HepG2 (cell line): Measurements from ENCODE around the gene SAPCD1. TPM values are rescaled to one million over a fixed set of nuclear protein-coding genes. Genes with fewer than 3 reads are reported as not detected.

Experiments
- EED ChIP-seq: sonication (generic); formaldehyde crosslinking; IDR thresholded peaks from 2 replicates; pipeline ENCODE4 v1.5.0; 2020; ENCODE audit warnings: mild to moderate bottlenecking, missing genetic modification reagents
- HNRNPH1 ChIP-seq: fragments of 200-400 bp; formaldehyde crosslinking; optimal IDR thresholded peaks from 2 replicates; pipeline ENCODE3; 2017; ENCODE audit warnings: mild to moderate bottlenecking, low read depth, low read length
- NCOA1 ChIP-seq: sonication (generic); formaldehyde crosslinking; IDR thresholded peaks from 2 replicates; pipeline ENCODE4 v1.9.0; 2021; ENCODE audit warnings: missing genetic modification reagents
- PTBP1 ChIP-seq: fragments of 200-400 bp; formaldehyde crosslinking; IDR thresholded peaks from 2 replicates; pipeline ENCODE4 v1.6.1; 2018; ENCODE audit warnings: low read length, low read depth; ENCODE audit not compliant: poor library complexity, severe bottlenecking
- RFXAP ChIP-seq: sonication (generic); formaldehyde crosslinking; IDR thresholded peaks from 2 replicates; pipeline ENCODE4 v1.4.0; 2020; ENCODE audit warnings: missing genetic modification reagents, borderline replicate concordance
- SRSF1 ChIP-seq: fragments of 200-400 bp; formaldehyde crosslinking; optimal IDR thresholded peaks from 2 replicates; pipeline ENCODE3; 2017; ENCODE audit warnings: mild to moderate bottlenecking, low read depth, low read length, moderate library complexity
- ZFP82 ChIP-seq: sonication (generic); formaldehyde crosslinking; IDR thresholded peaks from 2 replicates; pipeline ENCODE4 v1.5.1; 2020; ENCODE audit warnings: mild to moderate bottlenecking, missing genetic modification reagents, borderline replicate concordance
- ZFP90 ChIP-seq: sonication (generic); formaldehyde crosslinking; IDR thresholded peaks from 2 replicates; pipeline ENCODE4 v1.8.0; 2022; ENCODE audit warnings: missing genetic modification reagents, mild to moderate bottlenecking, inconsistent platforms, borderline replicate concordance
- ZNF768 ChIP-seq: sonication (generic); formaldehyde crosslinking; IDR thresholded peaks from 2 replicates; pipeline ENCODE4 v1.4.0; 2020; ENCODE audit warnings: missing genetic modification reagents
- ZSCAN9 ChIP-seq: IDR thresholded peaks from 2 replicates; pipeline ENCODE4 v1.6.1; 2016; ENCODE audit warnings: borderline replicate concordance
- polyA plus RNA-seq, 8 experiments: library from polyadenylated mRNA; depleted of rRNA in 3 of 8; stranded (reverse) in 7 of 8; unstranded in 1 of 8; fragments of >200 nt; fragmentation: Illumina TruSeq in 4 of 8; extraction: Trizol in 4 of 8; gene quantifications; 2 replicates each; pipeline versions ENCODE4 v1.2.1 to v1.2.3, GENCODE V29; 2011 to 2016; ENCODE audit warnings: low read depth in 4 of 8, missing spikeins in 1 of 8, mixed read lengths in 1 of 8; ENCODE audit not compliant: insufficient read depth in 1 of 8
- total RNA-seq, 5 experiments: library from RNA; depleted of rRNA; stranded (reverse); fragments of >200 nt; fragmentation: Illumina TruSeq; extraction: Trizol; gene quantifications; 2 replicates each; pipeline ENCODE4 v1.2.3, GENCODE V29; 2016; ENCODE audit warnings: low read depth in 1 of 5
- TF ChIP-seq, protein P1 (sequence below): sonication (generic); formaldehyde crosslinking; IDR thresholded peaks from 2 replicates; pipeline ENCODE4 v1.5.1; 2020; ENCODE audit warnings: missing genetic modification reagents, mild to moderate bottlenecking, borderline replicate concordance
- TF ChIP-seq, protein P2 (sequence below): sonication (generic); formaldehyde crosslinking; IDR thresholded peaks from 2 replicates; pipeline ENCODE4 v1.8.0; 2022; ENCODE audit warnings: missing genetic modification reagents, mild to moderate bottlenecking, borderline replicate concordance
- TF ChIP-seq, protein P3 (sequence below): sonication (generic); formaldehyde crosslinking; IDR thresholded peaks from 2 replicates; pipeline ENCODE4 v1.4.0; 2020; ENCODE audit warnings: missing genetic modification reagents
- TF ChIP-seq, protein P4 (sequence below): sonication (generic); formaldehyde crosslinking; IDR thresholded peaks from 2 replicates; pipeline ENCODE4; 2020; ENCODE audit warnings: missing genetic modification reagents, mild to moderate bottlenecking, borderline replicate concordance
- TF ChIP-seq, protein P5 (sequence below): sonication (generic); formaldehyde crosslinking; IDR thresholded peaks from 2 replicates; pipeline ENCODE4 v1.5.1; 2020; ENCODE audit warnings: mild to moderate bottlenecking, missing genetic modification reagents, moderate library complexity
- TF ChIP-seq, protein P6 (sequence below): sonication (generic); formaldehyde crosslinking; IDR thresholded peaks from 2 replicates; pipeline ENCODE4 v1.5.1; 2020; ENCODE audit warnings: mild to moderate bottlenecking, moderate library complexity, missing genetic modification reagents

The SAPCD1 gene
- total and polyA plus RNA-seq, 2 of the 13 experiments (the other 11 are each of a cell fraction or from before 2014, with no cell fraction given) = 2.5 to 3.9 TPM

DNA sequence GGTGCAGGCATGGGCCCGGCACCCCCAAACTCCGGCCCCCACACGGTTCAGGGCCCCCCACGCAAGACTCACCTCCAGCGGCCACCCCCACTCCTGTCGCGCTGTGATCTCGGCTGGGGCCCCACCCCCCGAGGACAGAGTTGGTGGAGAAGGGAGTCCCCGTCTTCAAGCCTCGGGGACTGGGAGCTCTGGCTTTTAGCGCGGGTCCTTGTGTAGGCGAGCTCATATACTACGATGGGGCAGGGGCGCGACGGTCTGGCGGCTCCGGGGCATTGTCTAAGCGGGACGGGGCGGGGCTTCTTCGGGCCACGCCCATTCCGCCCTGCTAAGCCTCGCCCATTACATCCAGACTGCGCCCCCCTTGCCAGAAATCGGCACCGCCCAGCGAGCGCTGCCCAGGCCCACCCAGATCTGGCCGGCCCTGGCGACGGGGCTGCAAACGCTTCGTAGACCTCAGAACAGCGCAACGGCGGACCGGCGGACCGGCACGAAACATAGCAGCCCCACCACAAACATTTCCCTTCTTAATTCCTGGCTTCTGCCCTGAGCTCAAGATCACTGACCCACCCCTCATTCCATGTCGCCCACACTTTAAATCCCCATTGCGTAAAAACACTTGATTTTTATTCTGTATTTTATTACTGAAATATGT lies 32.4 kb upstream of the SAPCD1 start (continued):
- TF ChIP-seq, protein P1, sequence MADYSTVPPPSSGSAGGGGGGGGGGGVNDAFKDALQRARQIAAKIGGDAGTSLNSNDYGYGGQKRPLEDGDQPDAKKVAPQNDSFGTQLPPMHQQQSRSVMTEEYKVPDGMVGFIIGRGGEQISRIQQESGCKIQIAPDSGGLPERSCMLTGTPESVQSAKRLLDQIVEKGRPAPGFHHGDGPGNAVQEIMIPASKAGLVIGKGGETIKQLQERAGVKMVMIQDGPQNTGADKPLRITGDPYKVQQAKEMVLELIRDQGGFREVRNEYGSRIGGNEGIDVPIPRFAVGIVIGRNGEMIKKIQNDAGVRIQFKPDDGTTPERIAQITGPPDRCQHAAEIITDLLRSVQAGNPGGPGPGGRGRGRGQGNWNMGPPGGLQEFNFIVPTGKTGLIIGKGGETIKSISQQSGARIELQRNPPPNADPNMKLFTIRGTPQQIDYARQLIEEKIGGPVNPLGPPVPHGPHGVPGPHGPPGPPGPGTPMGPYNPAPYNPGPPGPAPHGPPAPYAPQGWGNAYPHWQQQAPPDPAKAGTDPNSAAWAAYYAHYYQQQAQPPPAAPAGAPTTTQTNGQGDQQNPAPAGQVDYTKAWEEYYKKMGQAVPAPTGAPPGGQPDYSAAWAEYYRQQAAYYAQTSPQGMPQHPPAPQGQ (CRISPR knock-in tag) = peak; percentile 74; the same call in 1 of the 2 replicates
- TF ChIP-seq ZFP90 = no peak
- no peak for TF ChIP-seq HNRNPH1
- no peak for TF ChIP-seq ZNF768 (CRISPR knock-in tag)
- TF ChIP-seq, protein P2, sequence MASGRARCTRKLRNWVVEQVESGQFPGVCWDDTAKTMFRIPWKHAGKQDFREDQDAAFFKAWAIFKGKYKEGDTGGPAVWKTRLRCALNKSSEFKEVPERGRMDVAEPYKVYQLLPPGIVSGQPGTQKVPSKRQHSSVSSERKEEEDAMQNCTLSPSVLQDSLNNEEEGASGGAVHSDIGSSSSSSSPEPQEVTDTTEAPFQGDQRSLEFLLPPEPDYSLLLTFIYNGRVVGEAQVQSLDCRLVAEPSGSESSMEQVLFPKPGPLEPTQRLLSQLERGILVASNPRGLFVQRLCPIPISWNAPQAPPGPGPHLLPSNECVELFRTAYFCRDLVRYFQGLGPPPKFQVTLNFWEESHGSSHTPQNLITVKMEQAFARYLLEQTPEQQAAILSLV (CRISPR knock-in tag) = peak; percentile 21; the same call in 1 of the 2 replicates
- TF ChIP-seq ZSCAN9 (CRISPR knock-in tag) = 0 out of 2 replicates have a peak, but pooled peaks have one; percentile 33
- TF ChIP-seq, protein P3, sequence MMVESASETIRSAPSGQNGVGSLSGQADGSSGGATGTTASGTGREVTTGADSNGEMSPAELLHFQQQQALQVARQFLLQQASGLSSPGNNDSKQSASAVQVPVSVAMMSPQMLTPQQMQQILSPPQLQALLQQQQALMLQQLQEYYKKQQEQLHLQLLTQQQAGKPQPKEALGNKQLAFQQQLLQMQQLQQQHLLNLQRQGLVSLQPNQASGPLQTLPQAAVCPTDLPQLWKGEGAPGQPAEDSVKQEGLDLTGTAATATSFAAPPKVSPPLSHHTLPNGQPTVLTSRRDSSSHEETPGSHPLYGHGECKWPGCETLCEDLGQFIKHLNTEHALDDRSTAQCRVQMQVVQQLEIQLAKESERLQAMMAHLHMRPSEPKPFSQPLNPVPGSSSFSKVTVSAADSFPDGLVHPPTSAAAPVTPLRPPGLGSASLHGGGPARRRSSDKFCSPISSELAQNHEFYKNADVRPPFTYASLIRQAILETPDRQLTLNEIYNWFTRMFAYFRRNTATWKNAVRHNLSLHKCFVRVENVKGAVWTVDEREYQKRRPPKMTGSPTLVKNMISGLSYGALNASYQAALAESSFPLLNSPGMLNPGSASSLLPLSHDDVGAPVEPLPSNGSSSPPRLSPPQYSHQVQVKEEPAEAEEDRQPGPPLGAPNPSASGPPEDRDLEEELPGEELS (CRISPR knock-in tag) = 0 out of 2 replicates have a peak, but pooled peaks have one; percentile 11
- TF ChIP-seq PTBP1 = peak; percentile 82
- peak; percentile 91; the same call in 1 of the 2 replicates for TF ChIP-seq ZFP82
- peak; percentile 16; the same call in 1 of the 2 replicates for TF ChIP-seq RFXAP (CRISPR knock-in tag)
- peak; percentile 91; the same call in 1 of the 2 replicates for TF ChIP-seq EED (CRISPR knock-in tag)
- TF ChIP-seq, protein P4, sequence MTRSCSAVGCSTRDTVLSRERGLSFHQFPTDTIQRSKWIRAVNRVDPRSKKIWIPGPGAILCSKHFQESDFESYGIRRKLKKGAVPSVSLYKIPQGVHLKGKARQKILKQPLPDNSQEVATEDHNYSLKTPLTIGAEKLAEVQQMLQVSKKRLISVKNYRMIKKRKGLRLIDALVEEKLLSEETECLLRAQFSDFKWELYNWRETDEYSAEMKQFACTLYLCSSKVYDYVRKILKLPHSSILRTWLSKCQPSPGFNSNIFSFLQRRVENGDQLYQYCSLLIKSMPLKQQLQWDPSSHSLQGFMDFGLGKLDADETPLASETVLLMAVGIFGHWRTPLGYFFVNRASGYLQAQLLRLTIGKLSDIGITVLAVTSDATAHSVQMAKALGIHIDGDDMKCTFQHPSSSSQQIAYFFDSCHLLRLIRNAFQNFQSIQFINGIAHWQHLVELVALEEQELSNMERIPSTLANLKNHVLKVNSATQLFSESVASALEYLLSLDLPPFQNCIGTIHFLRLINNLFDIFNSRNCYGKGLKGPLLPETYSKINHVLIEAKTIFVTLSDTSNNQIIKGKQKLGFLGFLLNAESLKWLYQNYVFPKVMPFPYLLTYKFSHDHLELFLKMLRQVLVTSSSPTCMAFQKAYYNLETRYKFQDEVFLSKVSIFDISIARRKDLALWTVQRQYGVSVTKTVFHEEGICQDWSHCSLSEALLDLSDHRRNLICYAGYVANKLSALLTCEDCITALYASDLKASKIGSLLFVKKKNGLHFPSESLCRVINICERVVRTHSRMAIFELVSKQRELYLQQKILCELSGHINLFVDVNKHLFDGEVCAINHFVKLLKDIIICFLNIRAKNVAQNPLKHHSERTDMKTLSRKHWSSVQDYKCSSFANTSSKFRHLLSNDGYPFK = peak; percentile 79; the same call in 1 of the 2 replicates
- TF ChIP-seq, protein P5, sequence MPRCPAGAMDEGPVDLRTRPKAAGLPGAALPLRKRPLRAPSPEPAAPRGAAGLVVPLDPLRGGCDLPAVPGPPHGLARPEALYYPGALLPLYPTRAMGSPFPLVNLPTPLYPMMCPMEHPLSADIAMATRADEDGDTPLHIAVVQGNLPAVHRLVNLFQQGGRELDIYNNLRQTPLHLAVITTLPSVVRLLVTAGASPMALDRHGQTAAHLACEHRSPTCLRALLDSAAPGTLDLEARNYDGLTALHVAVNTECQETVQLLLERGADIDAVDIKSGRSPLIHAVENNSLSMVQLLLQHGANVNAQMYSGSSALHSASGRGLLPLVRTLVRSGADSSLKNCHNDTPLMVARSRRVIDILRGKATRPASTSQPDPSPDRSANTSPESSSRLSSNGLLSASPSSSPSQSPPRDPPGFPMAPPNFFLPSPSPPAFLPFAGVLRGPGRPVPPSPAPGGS (CRISPR knock-in tag) = peak; percentile 96
- TF ChIP-seq, protein P6, sequence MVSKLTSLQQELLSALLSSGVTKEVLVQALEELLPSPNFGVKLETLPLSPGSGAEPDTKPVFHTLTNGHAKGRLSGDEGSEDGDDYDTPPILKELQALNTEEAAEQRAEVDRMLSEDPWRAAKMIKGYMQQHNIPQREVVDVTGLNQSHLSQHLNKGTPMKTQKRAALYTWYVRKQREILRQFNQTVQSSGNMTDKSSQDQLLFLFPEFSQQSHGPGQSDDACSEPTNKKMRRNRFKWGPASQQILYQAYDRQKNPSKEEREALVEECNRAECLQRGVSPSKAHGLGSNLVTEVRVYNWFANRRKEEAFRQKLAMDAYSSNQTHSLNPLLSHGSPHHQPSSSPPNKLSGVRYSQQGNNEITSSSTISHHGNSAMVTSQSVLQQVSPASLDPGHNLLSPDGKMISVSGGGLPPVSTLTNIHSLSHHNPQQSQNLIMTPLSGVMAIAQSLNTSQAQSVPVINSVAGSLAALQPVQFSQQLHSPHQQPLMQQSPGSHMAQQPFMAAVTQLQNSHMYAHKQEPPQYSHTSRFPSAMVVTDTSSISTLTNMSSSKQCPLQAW (CRISPR knock-in tag) = peak; percentile 86
- 0 out of 2 replicates have a peak, but pooled peaks have one; percentile 70 for TF ChIP-seq NCOA1 (CRISPR knock-in tag)
- TF ChIP-seq SRSF1 = peak; percentile 92
